ENCODE data around the gene RPL35A. TPM values are rescaled to one million over a fixed set of nuclear protein-coding genes. Genes with fewer than 3 reads are reported as not detected.

Gene RPL35A
- total RNA-seq, 2 donors from 2014 or later, result 1,211 to 1,450 TPM

- Histone ChIP-seq H3K36me3 (ENCODE audit: control insufficient read depth, insufficient read depth, low read length) (no peaks in the 10 kb centered on the region), H3K27me3 (ENCODE audit: control insufficient read depth, insufficient read depth, low read length, poor library complexity, severe bottlenecking) (no peaks in the 10 kb centered on the region), H3K4me3 (ENCODE audit: low read length) (no peak overlapping the region), H3K9ac (ENCODE audit: extremely low read depth, low read length, poor library complexity, severe bottlenecking) (no peak overlapping the region), H3K27ac (ENCODE audit: low read depth, low read length) (no peak overlapping the region), H3K9me3 (ENCODE audit: control insufficient read depth, low read length) (no peaks in the 10 kb centered on the region), H3K4me1 (ENCODE audit: control insufficient read depth, insufficient read depth, low read length) (no peaks in the 10 kb centered on the region)
- WGBS, 2 experiments (ENCODE audit: insufficient coverage in 1 of 2, insufficient read length in 1 of 2), result 91 to 96% methylated on average over 5 of the region's 5 CpGs
- Mint-ChIP-seq H3K4me1 (no peaks in the 10 kb centered on the region), H3K27me3 (ENCODE audit: insufficient read depth) (no peaks in the 10 kb centered on the region), H3K36me3 (ENCODE audit: low read depth) (peaks cover 14% of the 10 kb centered on the region), H3K9me3 (no peaks in the 10 kb centered on the region), H3K27ac (no peak overlapping the region), H3K4me3 (no peak overlapping the region)
- TF ChIP-seq CTCF (conservative IDR thresholded peaks at IDR 0.05), result no peak
- DNase-seq, result no peak
These were observed 46.9 kb downstream of the RPL35A start for GRCh38 chr3:197996855-197997254.

- no peaks in the 10 kb centered on the region for H3K4me1 Mint-ChIP-seq
- peaks cover 12% of the 10 kb centered on the region for H3K36me3 Mint-ChIP-seq (ENCODE audit: low read depth)
- no peak overlapping the region for H3K4me3 Mint-ChIP-seq
- Histone ChIP-seq H3K9me3 (ENCODE audit: control insufficient read depth, low read length) (no peaks in the 10 kb centered on the region), H3K4me1 (ENCODE audit: control insufficient read depth, insufficient read depth, low read length) (no peaks in the 10 kb centered on the region), H3K4me3 (ENCODE audit: low read length) (no peak overlapping the region), H3K27me3 (ENCODE audit: control insufficient read depth, insufficient read depth, low read length, poor library complexity, severe bottlenecking) (no peaks in the 10 kb centered on the region), H3K9ac (ENCODE audit: extremely low read depth, low read length, poor library complexity, severe bottlenecking) (no peak overlapping the region), H3K36me3 (ENCODE audit: control insufficient read depth, insufficient read depth, low read length) (no peaks in the 10 kb centered on the region), H3K27ac (ENCODE audit: low read depth, low read length) (no peak overlapping the region)
- no peak for DNase-seq
- H3K27ac Mint-ChIP-seq, result no peak overlapping the region
- H3K9me3 Mint-ChIP-seq, result no peaks in the 10 kb centered on the region
- no peak for TF ChIP-seq CTCF (conservative IDR thresholded peaks at IDR 0.05)
- no peaks in the 10 kb centered on the region for H3K27me3 Mint-ChIP-seq (ENCODE audit: insufficient read depth)
- WGBS, 2 experiments (ENCODE audit: insufficient coverage in 1 of 2, insufficient read length in 1 of 2), result 89% methylated on average over 3 of the region's 3 CpGs
These were observed 47.9 kb downstream of the RPL35A start for GRCh38 chr3:197997936-197998335.

Other genes starting within 250 kb of the RPL35A start
- 10 to 100 TPM; 17.2 to 18.3 TPM for gene RUBCN, start 213.3 kb upstream of the RPL35A start, total RNA-seq
- gene FYTTD1, start 200.3 kb upstream of the RPL35A start, total RNA-seq, result 10 to 100 TPM; 39.0 to 41.5 TPM
- gene LRCH3, start 158.9 kb upstream of the RPL35A start, total RNA-seq, result 10 to 100 TPM; 67.1 to 70.2 TPM
- gene LMLN, start 10.0 kb downstream of the RPL35A start, total RNA-seq, result 10 to 100 TPM; 10.0 to 10.5 TPM